Neural progenitor cell (in vitro differentiated cells): ENCODE measurements around the gene ASXL3.

Experiments
- CTCF ChIP-seq: fragments of 200-600 bp; sonication (generic); IDR thresholded peaks from 2 replicates; pipeline ENCODE4 v1.5.1; 2017; ENCODE audit warnings: antibody characterized with exemption, mild to moderate bottlenecking
- EZH2 ChIP-seq: fragments of 200-600 bp; sonication (generic); IDR thresholded peaks from 2 replicates; pipeline ENCODE4 v1.6.1; 2017; ENCODE audit warnings: antibody characterized with exemption, mild to moderate bottlenecking, moderate library complexity

- TF ChIP-seq CTCF (no peak), EZH2 (no peak)
These were observed 2.5 kb downstream of the ASXL3 start for GRCh38 chr18:33580546-33580945.
